SK-N-MC (cell line): Measurements from ENCODE around the gene HTD2.

ENCODE experiments used
- EZH2 ChIP-seq: fragments of 200-600 bp; sonication (generic); IDR thresholded peaks from one replicate; pipeline ENCODE4 v1.6.1; 2017; ENCODE audit warnings: antibody characterized with exemption
- POLR2AphosphoS5 ChIP-seq: IDR thresholded peaks from 2 replicates; pipeline ENCODE4 v1.6.1; 2012; ENCODE audit warnings: mild to moderate bottlenecking, low read depth, low read length, borderline replicate concordance

DNA sequence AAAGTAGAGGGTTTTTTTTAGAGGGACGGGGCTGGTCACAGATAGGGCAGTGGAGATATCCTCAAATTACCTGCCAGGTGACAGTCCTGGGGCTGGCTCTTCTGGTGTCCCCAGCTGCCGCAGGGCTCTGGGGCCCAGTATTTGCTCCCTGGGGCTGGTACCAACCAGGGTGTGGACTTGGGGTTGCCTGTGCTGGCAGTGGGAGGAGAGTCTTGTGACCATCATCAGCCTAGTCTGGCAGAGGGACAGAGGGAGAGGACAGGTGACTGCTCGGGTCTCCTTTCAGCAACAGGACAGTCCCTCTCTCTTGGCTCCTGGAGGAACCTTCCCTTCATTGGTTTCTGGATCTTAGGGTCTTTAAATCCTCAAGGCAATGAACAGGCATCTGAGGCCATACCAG lies 8.1 kb upstream of the HTD2 start:
- TF ChIP-seq POLR2AphosphoS5 (peak; percentile 4; the same call in 1 of the 2 replicates), EZH2 (no peak)
